Neural progenitor cell (in vitro differentiated cells): ENCODE data around the gene TMPRSS13. TPM values are rescaled to one million over a fixed set of nuclear protein-coding genes. Genes with fewer than 3 reads are reported as not detected.

Source experiments
- DNase-seq: peaks from one replicate; pipeline ENCODE4 v3.0.0-alpha.2; 2016; ENCODE audit warnings: low spot score
- H2AFZ ChIP-seq: fragments of 200-600 bp; sonication (generic); replicated peaks from 2 replicates; pipeline ENCODE4 v1.6.1; 2016; ENCODE audit warnings: antibody characterized with exemption
- H3F3A ChIP-seq: fragments of 200-600 bp; sonication (generic); 2 replicates; pipeline ENCODE4 v1.6.1; 2016; ENCODE audit warnings: antibody characterized with exemption, low read depth
- H3K27ac ChIP-seq: fragments of 200-600 bp; sonication (generic); 2 replicates; pipeline ENCODE4 v1.5.1; 2016; ENCODE audit warnings: mild to moderate bottlenecking
- H3K27me3 ChIP-seq: fragments of 200-600 bp; sonication (generic); 2 replicates; pipeline ENCODE4 v1.6.1; 2016; ENCODE audit warnings: mild to moderate bottlenecking, moderate library complexity
- H3K36me3 ChIP-seq: fragments of 200-600 bp; sonication (generic); 2 replicates; pipeline ENCODE4 v1.5.1; 2016
- H3K4me1 ChIP-seq: fragments of 200-600 bp; sonication (generic); 2 replicates; pipeline ENCODE4 v1.6.1; 2016; ENCODE audit warnings: mixed run types
- H3K4me2 ChIP-seq: fragments of 200-600 bp; sonication (generic); 2 replicates; pipeline ENCODE4 v1.6.1; 2016
- H3K4me3 ChIP-seq: fragments of 200-600 bp; sonication (generic); 2 replicates; pipeline ENCODE4 v1.5.1; 2016
- H3K79me2 ChIP-seq: fragments of 200-600 bp; sonication (generic); 2 replicates; pipeline ENCODE4 v1.6.1; 2016; ENCODE audit warnings: low read depth
- H3K9ac ChIP-seq: fragments of 200-600 bp; sonication (generic); 2 replicates; pipeline ENCODE4 v1.6.1; 2016
- H3K9me3 ChIP-seq: fragments of 200-600 bp; sonication (generic); 2 replicates; pipeline ENCODE4 v1.5.1; 2016; ENCODE audit warnings: low read depth
- H4K20me1 ChIP-seq: fragments of 200-600 bp; sonication (generic); 2 replicates; pipeline ENCODE4 v1.6.1; 2016; ENCODE audit warnings: low read depth
- H3K27ac Mint-ChIP-seq: 3 replicates; pipeline ENCODE4 v1.8.0; 2021; ENCODE audit warnings: mixed read lengths
- H3K27me3 Mint-ChIP-seq: 2 replicates; pipeline ENCODE4 v1.8.0; 2022; ENCODE audit warnings: low read depth, mild to moderate bottlenecking, inconsistent platforms, moderate library complexity, mixed read lengths; ENCODE audit not compliant: insufficient read depth
- H3K36me3 Mint-ChIP-seq: 3 replicates; pipeline ENCODE4 v1.8.0; 2021; ENCODE audit warnings: mixed read lengths
- H3K4me1 Mint-ChIP-seq: 3 replicates; pipeline ENCODE4 v1.8.0; 2021; ENCODE audit warnings: mixed read lengths
- H3K4me3 Mint-ChIP-seq: 3 replicates; pipeline ENCODE4 v1.8.0; 2021; ENCODE audit warnings: mild to moderate bottlenecking, moderate library complexity, mixed read lengths
- H3K9me3 Mint-ChIP-seq: 3 replicates; pipeline ENCODE4 v1.8.0; 2020; ENCODE audit warnings: mixed read lengths
- CTCF ChIP-seq: fragments of 200-600 bp; sonication (generic); IDR thresholded peaks from 2 replicates; pipeline ENCODE4 v1.5.1; 2017; ENCODE audit warnings: antibody characterized with exemption, mild to moderate bottlenecking
- EZH2 ChIP-seq: fragments of 200-600 bp; sonication (generic); IDR thresholded peaks from 2 replicates; pipeline ENCODE4 v1.6.1; 2017; ENCODE audit warnings: antibody characterized with exemption, mild to moderate bottlenecking, moderate library complexity
- EZH2phosphoT487 ChIP-seq: fragments of 200-600 bp; sonication (generic); IDR thresholded peaks from 2 replicates; pipeline ENCODE4 v1.6.1; 2017; ENCODE audit warnings: antibody characterized with exemption
- total RNA-seq: library from RNA; depleted of rRNA; stranded (reverse); fragments of >200 nt; gene quantifications from 2 replicates; pipeline ENCODE4 v1.2.3, GENCODE V29; 2015; ENCODE audit warnings: low replicate concordance

The TMPRSS13 gene
- total RNA-seq, 1 donor from 2014 or later: not detected

DNA sequence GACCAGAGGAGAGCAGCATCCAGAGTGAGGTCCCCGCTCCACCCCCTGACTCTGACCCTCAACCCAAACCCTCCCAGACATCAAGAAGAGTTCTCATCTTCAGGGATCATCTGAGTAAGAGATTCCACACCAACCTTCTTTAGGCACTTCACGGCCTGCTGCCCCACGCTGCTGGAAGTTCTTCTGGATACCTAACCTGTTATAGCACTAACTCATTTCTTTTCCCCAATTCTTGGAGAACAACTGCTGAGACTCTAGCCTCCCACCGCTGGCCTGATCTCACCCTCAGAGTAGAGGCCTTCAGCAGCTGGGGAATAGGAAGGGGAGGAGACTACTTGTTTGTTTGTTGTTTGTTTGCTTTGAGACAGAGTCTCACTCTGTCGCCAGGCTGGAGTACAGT, 7.3 kb downstream of the TMPRSS13 start:
- Histone ChIP-seq H3K36me3 (no peaks in the 10 kb centered on the region), H2AFZ (no peak overlapping the region), H3K27ac (no peak overlapping the region), H3K27me3 (no peaks in the 10 kb centered on the region), H3K9me3 (no peaks in the 10 kb centered on the region), H4K20me1 (no peaks in the 10 kb centered on the region), H3K4me1 (no peaks in the 10 kb centered on the region), H3F3A (no peaks in the 10 kb centered on the region), H3K4me3 (no peak overlapping the region), H3K4me2 (no peak overlapping the region), H3K79me2 (no peaks in the 10 kb centered on the region), H3K9ac (no peak overlapping the region)
- H3K27me3 Mint-ChIP-seq: peaks cover 8% of the 10 kb centered on the region
- no peak overlapping the region for H3K4me3 Mint-ChIP-seq
- no peak for TF ChIP-seq CTCF
- no peak for TF ChIP-seq EZH2phosphoT487
- no peak for TF ChIP-seq EZH2
- DNase-seq: no peak
- H3K4me1 Mint-ChIP-seq: no peaks in the 10 kb centered on the region
- no peak overlapping the region for H3K27ac Mint-ChIP-seq
- no peaks in the 10 kb centered on the region for H3K9me3 Mint-ChIP-seq
- no peaks in the 10 kb centered on the region for H3K36me3 Mint-ChIP-seq

GRCh38 chr11:117921456-117921855, 7.7 kb downstream of the TMPRSS13 start:
- Histone ChIP-seq H3K27me3 (no peaks in the 10 kb centered on the region), H3K4me1 (no peaks in the 10 kb centered on the region), H3K79me2 (no peaks in the 10 kb centered on the region), H3K27ac (no peak overlapping the region), H3K4me2 (no peak overlapping the region), H2AFZ (no peak overlapping the region), H3K9ac (no peak overlapping the region), H3K9me3 (no peaks in the 10 kb centered on the region), H3K4me3 (no peak overlapping the region), H4K20me1 (no peaks in the 10 kb centered on the region), H3K36me3 (no peaks in the 10 kb centered on the region), H3F3A (no peaks in the 10 kb centered on the region)
- H3K27me3 Mint-ChIP-seq: peaks cover 8% of the 10 kb centered on the region
- TF ChIP-seq CTCF (no peak), EZH2phosphoT487 (no peak), EZH2 (no peak)
- H3K9me3 Mint-ChIP-seq: no peaks in the 10 kb centered on the region
- H3K4me1 Mint-ChIP-seq: no peaks in the 10 kb centered on the region
- no peak for DNase-seq
- no peak overlapping the region for H3K27ac Mint-ChIP-seq
- H3K4me3 Mint-ChIP-seq: no peak overlapping the region
- no peaks in the 10 kb centered on the region for H3K36me3 Mint-ChIP-seq

GRCh38 chr11:117919781-117920221, 9.4 kb downstream of the TMPRSS13 start:
- no peak overlapping the region for H3K4me2 ChIP-seq
- H4K20me1 ChIP-seq: no peaks in the 10 kb centered on the region
- no peaks in the 10 kb centered on the region for H3F3A ChIP-seq
- peaks cover 4% of the 10 kb centered on the region for H3K4me1 ChIP-seq
- peaks cover 7% of the 10 kb centered on the region for H3K4me1 Mint-ChIP-seq
- DNase-seq: no peak
- H3K27me3 Mint-ChIP-seq: peaks cover 10% of the 10 kb centered on the region
- H3K9ac ChIP-seq: no peak overlapping the region
- TF ChIP-seq CTCF (no peak), EZH2phosphoT487 (no peak), EZH2 (no peak)
- no peak overlapping the region for H3K27ac Mint-ChIP-seq
- no peaks in the 10 kb centered on the region for H3K36me3 ChIP-seq
- H3K4me3 ChIP-seq: no peak overlapping the region
- no peaks in the 10 kb centered on the region for H3K9me3 Mint-ChIP-seq
- H2AFZ ChIP-seq: no peak overlapping the region
- no peak overlapping the region for H3K4me3 Mint-ChIP-seq
- H3K9me3 ChIP-seq: no peaks in the 10 kb centered on the region
- no peaks in the 10 kb centered on the region for H3K36me3 Mint-ChIP-seq
- no peaks in the 10 kb centered on the region for H3K79me2 ChIP-seq
- no peaks in the 10 kb centered on the region for H3K27me3 ChIP-seq
- H3K27ac ChIP-seq: no peak overlapping the region

DNA sequence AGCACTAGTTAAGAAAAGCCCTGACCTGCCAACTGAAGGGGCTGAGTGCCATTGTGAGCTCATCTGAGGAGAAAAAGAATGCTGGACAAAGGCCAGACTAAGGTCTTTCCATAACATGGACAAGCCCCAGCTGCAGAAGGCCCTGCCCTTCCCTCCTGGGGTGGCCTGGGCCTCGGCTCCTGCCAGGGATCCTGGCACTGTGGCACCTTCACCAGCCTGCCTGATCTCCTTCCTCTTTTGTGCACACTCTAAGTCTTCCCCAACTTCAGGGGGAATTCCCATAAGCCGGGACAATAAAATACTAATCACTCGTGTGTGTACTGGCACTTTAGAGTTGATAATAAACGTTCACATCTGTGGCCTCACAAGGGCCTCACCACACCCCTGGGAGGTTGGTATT, 9.9 kb downstream of the TMPRSS13 start:
- H3K27ac Mint-ChIP-seq: no peak overlapping the region
- Histone ChIP-seq H3K9me3 (no peaks in the 10 kb centered on the region), H3K36me3 (no peaks in the 10 kb centered on the region), H3K4me1 (peaks cover 5% of the 10 kb centered on the region), H3K9ac (no peak overlapping the region), H3K4me2 (no peak overlapping the region), H2AFZ (no peak overlapping the region), H3K4me3 (no peak overlapping the region), H3K79me2 (no peaks in the 10 kb centered on the region), H3K27me3 (no peaks in the 10 kb centered on the region), H4K20me1 (no peaks in the 10 kb centered on the region), H3F3A (no peaks in the 10 kb centered on the region), H3K27ac (no peak overlapping the region)
- H3K36me3 Mint-ChIP-seq: no peaks in the 10 kb centered on the region
- DNase-seq: no peak
- no peak overlapping the region for H3K4me3 Mint-ChIP-seq
- H3K27me3 Mint-ChIP-seq: peaks cover 10% of the 10 kb centered on the region
- H3K9me3 Mint-ChIP-seq: no peaks in the 10 kb centered on the region
- H3K4me1 Mint-ChIP-seq: peaks cover 10% of the 10 kb centered on the region
- TF ChIP-seq EZH2 (no peak), EZH2phosphoT487 (no peak), CTCF (no peak)
